OCI-LY7 (cell line): ENCODE measurements around the gene IRF7.

Source experiments
- EZH2phosphoT487 ChIP-seq: fragments of 200-600 bp; sonication (generic); IDR thresholded peaks from 2 replicates; pipeline ENCODE4 v1.6.1; 2018; ENCODE audit warnings: low read depth, borderline replicate concordance, mild to moderate bottlenecking, mixed run types, antibody characterized with exemption, low read length, moderate library complexity, mixed read lengths
- TF ChIP-seq, protein P1 (sequence below): fragments of 200-600 bp; sonication (generic); conservative IDR thresholded peaks from 2 replicates; pipeline ENCODE4 v1.5.1; 2014; ENCODE audit warnings: mild to moderate bottlenecking, antibody characterized with exemption, low read length, moderate library complexity, mixed read lengths

DNA sequence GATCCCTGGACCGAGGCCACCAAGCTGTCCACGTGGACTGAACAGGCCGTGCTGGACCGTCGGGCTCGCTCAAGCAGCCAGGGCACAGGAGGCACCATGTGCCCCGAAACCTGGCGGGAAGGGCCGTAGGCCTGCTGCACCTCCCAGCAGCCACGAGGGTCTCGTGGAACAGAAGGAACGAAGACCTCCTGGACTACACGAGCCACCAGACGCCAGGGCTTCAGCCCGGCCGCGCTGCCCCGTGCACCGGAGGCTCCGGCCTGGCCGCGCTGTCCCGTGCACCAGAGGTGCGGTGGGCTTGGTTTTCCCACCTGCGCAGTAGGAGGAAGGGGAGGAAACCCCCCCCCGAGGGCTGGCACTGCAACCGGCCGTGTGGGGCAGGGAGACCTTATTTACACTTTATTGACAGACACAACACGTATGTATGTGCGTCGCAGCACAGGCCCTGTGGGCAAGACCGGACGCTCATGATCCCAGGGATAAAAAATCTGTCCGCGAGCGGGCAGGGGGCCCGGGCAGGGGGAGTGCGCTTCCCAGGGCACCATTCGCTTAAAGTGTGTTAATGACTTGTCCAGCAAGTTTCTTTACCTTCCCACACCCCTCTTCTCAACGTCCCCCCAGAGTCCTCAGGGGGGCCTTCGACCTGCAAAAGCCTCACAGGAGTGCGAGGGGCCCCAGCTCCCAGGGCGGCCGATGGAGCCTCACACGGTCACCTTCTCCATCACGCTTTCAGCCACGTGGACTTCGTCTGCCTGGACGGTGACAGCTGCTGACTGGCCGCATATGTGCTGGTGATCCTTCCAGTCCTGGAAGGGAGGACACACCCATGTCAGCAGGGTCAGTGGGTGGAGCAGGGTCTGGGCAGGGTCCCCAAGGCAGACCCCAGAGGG lies 28.3 kb upstream of the IRF7 start:
- TF ChIP-seq, protein P1, sequence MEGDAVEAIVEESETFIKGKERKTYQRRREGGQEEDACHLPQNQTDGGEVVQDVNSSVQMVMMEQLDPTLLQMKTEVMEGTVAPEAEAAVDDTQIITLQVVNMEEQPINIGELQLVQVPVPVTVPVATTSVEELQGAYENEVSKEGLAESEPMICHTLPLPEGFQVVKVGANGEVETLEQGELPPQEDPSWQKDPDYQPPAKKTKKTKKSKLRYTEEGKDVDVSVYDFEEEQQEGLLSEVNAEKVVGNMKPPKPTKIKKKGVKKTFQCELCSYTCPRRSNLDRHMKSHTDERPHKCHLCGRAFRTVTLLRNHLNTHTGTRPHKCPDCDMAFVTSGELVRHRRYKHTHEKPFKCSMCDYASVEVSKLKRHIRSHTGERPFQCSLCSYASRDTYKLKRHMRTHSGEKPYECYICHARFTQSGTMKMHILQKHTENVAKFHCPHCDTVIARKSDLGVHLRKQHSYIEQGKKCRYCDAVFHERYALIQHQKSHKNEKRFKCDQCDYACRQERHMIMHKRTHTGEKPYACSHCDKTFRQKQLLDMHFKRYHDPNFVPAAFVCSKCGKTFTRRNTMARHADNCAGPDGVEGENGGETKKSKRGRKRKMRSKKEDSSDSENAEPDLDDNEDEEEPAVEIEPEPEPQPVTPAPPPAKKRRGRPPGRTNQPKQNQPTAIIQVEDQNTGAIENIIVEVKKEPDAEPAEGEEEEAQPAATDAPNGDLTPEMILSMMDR, result no peak
- no peak for TF ChIP-seq EZH2phosphoT487
